HEK293 (cell line): ENCODE measurements around the gene CLDN7.

Experiments
- CTCF ChIA-PET: fragments of 350-600 bp; formaldehyde crosslinking; extraction: SDS; loops from one replicate; lab custom pipeline; 2021; ENCODE audit warnings: antibody characterized with exemption; lab: Yijun Ruan, JAX
- POLR2A ChIA-PET: fragments of 300-600 bp; formaldehyde crosslinking; extraction: SDS; loops from one replicate; lab custom pipeline; 2020; ENCODE audit warnings: antibody characterized with exemption, inconsistent platforms; lab: Yijun Ruan, JAX
- H3K27ac ChIP-seq: fragments of 200-500 bp; sonication (Bioruptor generic); 2 replicates; pipeline ENCODE4 v1.5.1; 2014; ENCODE audit warnings: low read depth, low read length, control low read depth, inconsistent platforms; ENCODE audit errors: extremely low read depth
- H3K36me3 ChIP-seq, 2 experiments: fragments of 200-500 bp in 1 of 2; sonication (Bioruptor generic) in 1 of 2; 1 replicate in 1 of 2; 2 replicates in 1 of 2; pipeline ENCODE4 v1.5.1; 2014 to 2017; ENCODE audit warnings: inconsistent platforms in 2 of 2, low read length in 2 of 2; ENCODE audit not compliant: control insufficient read depth in 2 of 2, insufficient read depth in 1 of 2
- H3K4me1 ChIP-seq: fragments of 200-500 bp; sonication (Bioruptor generic); 2 replicates; pipeline ENCODE4 v1.5.1; 2014; ENCODE audit warnings: mild to moderate bottlenecking, low read length, inconsistent platforms; ENCODE audit not compliant: control insufficient read depth, insufficient read depth
- H3K4me3 ChIP-seq: 2 replicates; pipeline ENCODE4 v1.5.1; 2011; ENCODE audit warnings: low read depth, mild to moderate bottlenecking, control low read depth, low read length, moderate library complexity
- H3K9me3 ChIP-seq: fragments of 200-500 bp; sonication (Bioruptor generic); 2 replicates; pipeline ENCODE4 v1.5.1; 2014; ENCODE audit warnings: low read depth, low read length, inconsistent platforms; ENCODE audit not compliant: control insufficient read depth, insufficient read depth
- GLIS1 ChIP-seq: fragments of 450-650 bp; formaldehyde crosslinking; IDR thresholded peaks from 2 replicates; pipeline ENCODE4 v1.5.1; 2016; ENCODE audit warnings: missing biosample characterization, missing genetic modification characterization
- GLIS2 ChIP-seq: fragments of 450-650 bp; formaldehyde crosslinking; IDR thresholded peaks from 2 replicates; pipeline ENCODE4 v1.5.1; 2016; ENCODE audit warnings: missing biosample characterization, missing genetic modification characterization
- HIC1 ChIP-seq: fragments of 450-650 bp; formaldehyde crosslinking; IDR thresholded peaks from 2 replicates; pipeline ENCODE4 v1.5.1; 2016; ENCODE audit warnings: missing biosample characterization, missing genetic modification characterization
- PRDM1 ChIP-seq: fragments of 450-650 bp; formaldehyde crosslinking; IDR thresholded peaks from 2 replicates; pipeline ENCODE4; 2016; ENCODE audit warnings: missing biosample characterization, missing genetic modification characterization
- SP7 ChIP-seq: fragments of 450-650 bp; formaldehyde crosslinking; IDR thresholded peaks from 2 replicates; pipeline ENCODE4 v1.5.1; 2016; ENCODE audit warnings: missing biosample characterization, missing genetic modification characterization
- WT1 ChIP-seq: fragments of 450-650 bp; formaldehyde crosslinking; IDR thresholded peaks from 2 replicates; pipeline ENCODE4 v1.5.1; 2016; ENCODE audit warnings: missing biosample characterization, missing genetic modification characterization
- ZBTB7A ChIP-seq: fragments of 450-650 bp; formaldehyde crosslinking; IDR thresholded peaks from 2 replicates; pipeline ENCODE4 v1.5.1; 2016; ENCODE audit warnings: low read depth, missing biosample characterization, missing genetic modification characterization
- ZBTB8A ChIP-seq: fragments of 450-650 bp; formaldehyde crosslinking; IDR thresholded peaks from 2 replicates; pipeline ENCODE4 v1.5.1; 2016; ENCODE audit warnings: missing biosample characterization, missing genetic modification characterization
- ZFHX2 ChIP-seq: fragments of 450-650 bp; formaldehyde crosslinking; conservative IDR thresholded peaks from 2 replicates; pipeline ENCODE4 v1.5.1; 2016; ENCODE audit warnings: missing biosample characterization, missing genetic modification characterization
- ZIC2 ChIP-seq: fragments of 450-650 bp; formaldehyde crosslinking; IDR thresholded peaks from 2 replicates; pipeline ENCODE4 v1.5.1; 2016; ENCODE audit warnings: missing biosample characterization, missing genetic modification characterization
- ZNF16 ChIP-seq: fragments of 450-650 bp; formaldehyde crosslinking; IDR thresholded peaks from 2 replicates; pipeline ENCODE4 v1.5.1; 2016; ENCODE audit warnings: low read depth, missing biosample characterization, missing genetic modification characterization
- ZNF23 ChIP-seq: fragments of 450-650 bp; formaldehyde crosslinking; IDR thresholded peaks from 2 replicates; pipeline ENCODE4 v1.5.1; 2016; ENCODE audit warnings: missing biosample characterization, missing genetic modification characterization, borderline replicate concordance
- ZNF335 ChIP-seq: fragments of 450-650 bp; formaldehyde crosslinking; conservative IDR thresholded peaks from 2 replicates; pipeline ENCODE4 v1.5.1; 2016; ENCODE audit warnings: missing biosample characterization, missing genetic modification characterization
- ZNF629 ChIP-seq: fragments of 450-650 bp; formaldehyde crosslinking; IDR thresholded peaks from 2 replicates; pipeline ENCODE4 v1.5.1; 2017; ENCODE audit warnings: missing biosample characterization, missing genetic modification characterization
- ZNF76 ChIP-seq: fragments of 450-650 bp; formaldehyde crosslinking; IDR thresholded peaks from 2 replicates; pipeline ENCODE4; 2016; ENCODE audit warnings: low read depth, missing biosample characterization, missing genetic modification characterization, borderline replicate concordance
- TF ChIP-seq, protein P1 (sequence below): fragments of 450-650 bp; formaldehyde crosslinking; IDR thresholded peaks from 2 replicates; pipeline ENCODE4 v1.5.1; 2017; ENCODE audit warnings: missing biosample characterization, missing genetic modification characterization
- TF ChIP-seq, protein P2 (sequence below): fragments of 450-650 bp; formaldehyde crosslinking; IDR thresholded peaks from 2 replicates; pipeline ENCODE4 v1.5.1; 2016; ENCODE audit warnings: missing biosample characterization, missing genetic modification characterization
- TF ChIP-seq, protein P3 (sequence below): fragments of 450-650 bp; formaldehyde crosslinking; IDR thresholded peaks from 2 replicates; pipeline ENCODE4 v1.5.1; 2016; ENCODE audit warnings: missing biosample characterization, missing genetic modification characterization
- TF ChIP-seq, protein P4 (sequence below): fragments of 450-650 bp; formaldehyde crosslinking; IDR thresholded peaks from 2 replicates; pipeline ENCODE4 v1.5.1; 2016; ENCODE audit warnings: missing biosample characterization, missing genetic modification characterization
- TF ChIP-seq, protein P5 (sequence below): fragments of 450-650 bp; formaldehyde crosslinking; IDR thresholded peaks from 2 replicates; pipeline ENCODE4 v1.5.1; 2017; ENCODE audit warnings: missing biosample characterization, missing genetic modification characterization
- TF ChIP-seq, protein P6 (sequence below): fragments of 450-650 bp; formaldehyde crosslinking; IDR thresholded peaks from 2 replicates; pipeline ENCODE4 v1.5.1; 2016; ENCODE audit warnings: missing biosample characterization, missing genetic modification characterization

The CLDN7 gene

GRCh38 chr17:7217113-7217987 is 44.9 kb downstream of the CLDN7 start:
- ChIA-PET CTCF (no interaction called here), POLR2A (interaction anchor here (0.5 to 9.8 kb wide), 2 partner anchors 19 to 196 kb away, joined by 5 to 284 read pairs; partner anchors contain the start of genes DVL2, GABARAP and PHF23)
- Histone ChIP-seq H3K27ac (no peak overlapping the region), H3K36me3 (peaks cover 0 to 15% of the 10 kb centered on the region in 2 experiments; a peak in 1 of 3 replicates), H3K4me3 (peak overlapping the region; percentile 9), H3K9me3 (no peaks in the 10 kb centered on the region), H3K4me1 (peaks cover 11% of the 10 kb centered on the region)
- TF ChIP-seq ZIC2 (0 out of 2 replicates have a peak, but pooled peaks have one; percentile 40), HIC1 (tag by site-specific recombination) (peak; percentile 81), ZNF16 (no peak), ZNF629 (0 out of 2 replicates have a peak, but pooled peaks have one; percentile 40), ZNF76 (tag by site-specific recombination) (0 out of 2 replicates have a peak, but pooled peaks have one; percentile 20), ZFHX2 (tag by site-specific recombination) (peak; percentile 34), SP7 (tag by site-specific recombination) (peak; percentile 42; the same call in 1 of the 2 replicates), ZBTB8A (tag by site-specific recombination) (0 out of 2 replicates have a peak, but pooled peaks have one; percentile 17), PRDM1 (0 out of 2 replicates have a peak, but pooled peaks have one; percentile 11), WT1 (tag by site-specific recombination) (peak; percentile 54; the same call in 1 of the 2 replicates), ZNF23 (tag by site-specific recombination) (no peak), GLIS1 (peak; percentile 81), GLIS2 (peak; percentile 84), ZBTB7A (peak; percentile 53; the same call in 1 of the 2 replicates), ZNF335 (tag by site-specific recombination) (peak; percentile 50; the same call in 1 of the 2 replicates)
- TF ChIP-seq, protein P1, sequence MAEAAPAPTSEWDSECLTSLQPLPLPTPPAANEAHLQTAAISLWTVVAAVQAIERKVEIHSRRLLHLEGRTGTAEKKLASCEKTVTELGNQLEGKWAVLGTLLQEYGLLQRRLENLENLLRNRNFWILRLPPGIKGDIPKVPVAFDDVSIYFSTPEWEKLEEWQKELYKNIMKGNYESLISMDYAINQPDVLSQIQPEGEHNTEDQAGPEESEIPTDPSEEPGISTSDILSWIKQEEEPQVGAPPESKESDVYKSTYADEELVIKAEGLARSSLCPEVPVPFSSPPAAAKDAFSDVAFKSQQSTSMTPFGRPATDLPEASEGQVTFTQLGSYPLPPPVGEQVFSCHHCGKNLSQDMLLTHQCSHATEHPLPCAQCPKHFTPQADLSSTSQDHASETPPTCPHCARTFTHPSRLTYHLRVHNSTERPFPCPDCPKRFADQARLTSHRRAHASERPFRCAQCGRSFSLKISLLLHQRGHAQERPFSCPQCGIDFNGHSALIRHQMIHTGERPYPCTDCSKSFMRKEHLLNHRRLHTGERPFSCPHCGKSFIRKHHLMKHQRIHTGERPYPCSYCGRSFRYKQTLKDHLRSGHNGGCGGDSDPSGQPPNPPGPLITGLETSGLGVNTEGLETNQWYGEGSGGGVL (tag by site-specific recombination): peak; percentile 77
- TF ChIP-seq, protein P2, sequence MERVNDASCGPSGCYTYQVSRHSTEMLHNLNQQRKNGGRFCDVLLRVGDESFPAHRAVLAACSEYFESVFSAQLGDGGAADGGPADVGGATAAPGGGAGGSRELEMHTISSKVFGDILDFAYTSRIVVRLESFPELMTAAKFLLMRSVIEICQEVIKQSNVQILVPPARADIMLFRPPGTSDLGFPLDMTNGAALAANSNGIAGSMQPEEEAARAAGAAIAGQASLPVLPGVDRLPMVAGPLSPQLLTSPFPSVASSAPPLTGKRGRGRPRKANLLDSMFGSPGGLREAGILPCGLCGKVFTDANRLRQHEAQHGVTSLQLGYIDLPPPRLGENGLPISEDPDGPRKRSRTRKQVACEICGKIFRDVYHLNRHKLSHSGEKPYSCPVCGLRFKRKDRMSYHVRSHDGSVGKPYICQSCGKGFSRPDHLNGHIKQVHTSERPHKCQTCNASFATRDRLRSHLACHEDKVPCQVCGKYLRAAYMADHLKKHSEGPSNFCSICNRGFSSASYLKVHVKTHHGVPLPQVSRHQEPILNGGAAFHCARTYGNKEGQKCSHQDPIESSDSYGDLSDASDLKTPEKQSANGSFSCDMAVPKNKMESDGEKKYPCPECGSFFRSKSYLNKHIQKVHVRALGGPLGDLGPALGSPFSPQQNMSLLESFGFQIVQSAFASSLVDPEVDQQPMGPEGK (tag by site-specific recombination): peak; percentile 61
- TF ChIP-seq, protein P3, sequence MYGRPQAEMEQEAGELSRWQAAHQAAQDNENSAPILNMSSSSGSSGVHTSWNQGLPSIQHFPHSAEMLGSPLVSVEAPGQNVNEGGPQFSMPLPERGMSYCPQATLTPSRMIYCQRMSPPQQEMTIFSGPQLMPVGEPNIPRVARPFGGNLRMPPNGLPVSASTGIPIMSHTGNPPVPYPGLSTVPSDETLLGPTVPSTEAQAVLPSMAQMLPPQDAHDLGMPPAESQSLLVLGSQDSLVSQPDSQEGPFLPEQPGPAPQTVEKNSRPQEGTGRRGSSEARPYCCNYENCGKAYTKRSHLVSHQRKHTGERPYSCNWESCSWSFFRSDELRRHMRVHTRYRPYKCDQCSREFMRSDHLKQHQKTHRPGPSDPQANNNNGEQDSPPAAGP (tag by site-specific recombination): peak; percentile 60; the same call in 1 of the 2 replicates
- TF ChIP-seq, protein P4, sequence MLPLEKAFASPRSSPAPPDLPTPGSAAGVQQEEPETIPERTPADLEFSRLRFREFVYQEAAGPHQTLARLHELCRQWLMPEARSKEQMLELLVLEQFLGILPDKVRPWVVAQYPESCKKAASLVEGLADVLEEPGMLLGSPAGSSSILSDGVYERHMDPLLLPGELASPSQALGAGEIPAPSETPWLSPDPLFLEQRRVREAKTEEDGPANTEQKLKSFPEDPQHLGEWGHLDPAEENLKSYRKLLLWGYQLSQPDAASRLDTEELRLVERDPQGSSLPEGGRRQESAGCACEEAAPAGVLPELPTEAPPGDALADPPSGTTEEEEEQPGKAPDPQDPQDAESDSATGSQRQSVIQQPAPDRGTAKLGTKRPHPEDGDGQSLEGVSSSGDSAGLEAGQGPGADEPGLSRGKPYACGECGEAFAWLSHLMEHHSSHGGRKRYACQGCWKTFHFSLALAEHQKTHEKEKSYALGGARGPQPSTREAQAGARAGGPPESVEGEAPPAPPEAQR (tag by site-specific recombination): 0 out of 2 replicates have a peak, but pooled peaks have one; percentile 38
- TF ChIP-seq, protein P5, sequence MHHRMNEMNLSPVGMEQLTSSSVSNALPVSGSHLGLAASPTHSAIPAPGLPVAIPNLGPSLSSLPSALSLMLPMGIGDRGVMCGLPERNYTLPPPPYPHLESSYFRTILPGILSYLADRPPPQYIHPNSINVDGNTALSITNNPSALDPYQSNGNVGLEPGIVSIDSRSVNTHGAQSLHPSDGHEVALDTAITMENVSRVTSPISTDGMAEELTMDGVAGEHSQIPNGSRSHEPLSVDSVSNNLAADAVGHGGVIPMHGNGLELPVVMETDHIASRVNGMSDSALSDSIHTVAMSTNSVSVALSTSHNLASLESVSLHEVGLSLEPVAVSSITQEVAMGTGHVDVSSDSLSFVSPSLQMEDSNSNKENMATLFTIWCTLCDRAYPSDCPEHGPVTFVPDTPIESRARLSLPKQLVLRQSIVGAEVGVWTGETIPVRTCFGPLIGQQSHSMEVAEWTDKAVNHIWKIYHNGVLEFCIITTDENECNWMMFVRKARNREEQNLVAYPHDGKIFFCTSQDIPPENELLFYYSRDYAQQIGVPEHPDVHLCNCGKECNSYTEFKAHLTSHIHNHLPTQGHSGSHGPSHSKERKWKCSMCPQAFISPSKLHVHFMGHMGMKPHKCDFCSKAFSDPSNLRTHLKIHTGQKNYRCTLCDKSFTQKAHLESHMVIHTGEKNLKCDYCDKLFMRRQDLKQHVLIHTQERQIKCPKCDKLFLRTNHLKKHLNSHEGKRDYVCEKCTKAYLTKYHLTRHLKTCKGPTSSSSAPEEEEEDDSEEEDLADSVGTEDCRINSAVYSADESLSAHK (tag by site-specific recombination): peak; percentile 36; the same call in 1 of the 2 replicates
- TF ChIP-seq, protein P6, sequence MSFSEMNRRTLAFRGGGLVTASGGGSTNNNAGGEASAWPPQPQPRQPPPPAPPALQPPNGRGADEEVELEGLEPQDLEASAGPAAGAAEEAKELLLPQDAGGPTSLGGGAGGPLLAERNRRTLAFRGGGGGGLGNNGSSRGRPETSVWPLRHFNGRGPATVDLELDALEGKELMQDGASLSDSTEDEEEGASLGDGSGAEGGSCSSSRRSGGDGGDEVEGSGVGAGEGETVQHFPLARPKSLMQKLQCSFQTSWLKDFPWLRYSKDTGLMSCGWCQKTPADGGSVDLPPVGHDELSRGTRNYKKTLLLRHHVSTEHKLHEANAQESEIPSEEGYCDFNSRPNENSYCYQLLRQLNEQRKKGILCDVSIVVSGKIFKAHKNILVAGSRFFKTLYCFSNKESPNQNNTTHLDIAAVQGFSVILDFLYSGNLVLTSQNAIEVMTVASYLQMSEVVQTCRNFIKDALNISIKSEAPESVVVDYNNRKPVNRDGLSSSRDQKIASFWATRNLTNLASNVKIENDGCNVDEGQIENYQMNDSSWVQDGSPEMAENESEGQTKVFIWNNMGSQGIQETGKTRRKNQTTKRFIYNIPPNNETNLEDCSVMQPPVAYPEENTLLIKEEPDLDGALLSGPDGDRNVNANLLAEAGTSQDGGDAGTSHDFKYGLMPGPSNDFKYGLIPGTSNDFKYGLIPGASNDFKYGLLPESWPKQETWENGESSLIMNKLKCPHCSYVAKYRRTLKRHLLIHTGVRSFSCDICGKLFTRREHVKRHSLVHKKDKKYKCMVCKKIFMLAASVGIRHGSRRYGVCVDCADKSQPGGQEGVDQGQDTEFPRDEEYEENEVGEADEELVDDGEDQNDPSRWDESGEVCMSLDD (tag by site-specific recombination): peak; percentile 90
